ENCODE data around the gene PSAPL1.

Gene PSAPL1

DNA sequence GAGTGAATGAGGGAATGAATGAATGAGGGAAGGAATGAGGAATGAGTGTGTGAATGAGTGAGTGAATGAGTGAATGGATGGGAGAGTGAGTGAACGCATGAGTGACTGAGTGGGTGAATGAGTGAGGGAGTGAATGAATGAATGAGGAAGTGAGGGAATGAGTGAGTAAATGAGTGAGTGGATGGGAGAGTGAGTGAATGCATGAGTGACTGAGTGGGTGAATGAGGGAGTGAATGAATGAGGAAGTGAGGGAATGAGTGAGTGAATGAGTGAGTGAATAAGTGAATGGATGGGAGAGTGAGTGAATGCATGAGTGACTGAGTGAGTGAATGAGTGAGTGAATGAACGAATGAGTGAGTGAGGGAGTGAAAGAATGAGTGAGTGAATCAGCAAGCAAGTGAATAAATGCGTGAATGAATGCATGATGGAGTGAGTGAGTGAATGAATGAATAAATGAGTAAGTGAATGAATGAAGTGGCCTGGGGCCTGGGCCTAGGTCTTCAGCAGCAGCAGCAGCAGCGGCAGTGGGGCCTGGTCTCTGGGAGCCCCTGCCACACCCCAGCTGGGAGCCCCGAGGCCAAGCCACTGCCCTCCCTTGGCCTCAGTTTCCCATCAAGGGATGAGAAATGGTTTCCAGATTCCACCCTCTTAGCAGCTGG lies 16.2 kb upstream of the PSAPL1 start:
- no peak for DNase-seq (ENCODE audit: low spot score in 2 of 2)
- Mint-ChIP-seq H3K27me3 (peaks cover 2% of the 10 kb centered on the region), H3K9me3 (peaks cover 3% of the 10 kb centered on the region), H3K4me1 (no peaks in the 10 kb centered on the region), H3K27ac (no peak overlapping the region), H3K4me3 (no peak overlapping the region), H3K36me3 (no peaks in the 10 kb centered on the region)
- ATAC-seq (ENCODE audit: low read depth): no peak

DNA sequence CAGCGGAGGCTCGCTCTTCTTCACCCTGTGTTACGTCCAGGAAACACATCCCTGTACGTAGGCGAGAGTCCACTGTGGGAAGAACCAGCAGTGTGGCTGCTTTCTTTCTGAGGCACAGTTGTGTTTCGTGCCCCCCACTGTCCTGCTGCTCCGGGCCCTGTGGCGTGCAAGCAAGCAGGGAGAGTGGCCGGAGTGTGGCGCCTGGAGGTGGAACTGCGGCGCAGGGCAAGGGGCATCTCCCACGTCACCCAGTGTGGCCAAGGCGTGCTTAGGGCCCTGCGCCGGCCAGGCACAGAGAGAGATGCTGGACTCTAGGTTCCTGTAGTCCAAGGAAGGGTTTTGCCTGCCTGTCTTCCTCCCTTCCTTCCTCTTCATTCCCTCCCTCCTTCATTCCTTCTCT lies 13.3 kb upstream of the PSAPL1 start:
- H3K27ac Mint-ChIP-seq: no peak overlapping the region
- H3K9me3 Mint-ChIP-seq: peaks cover 6% of the 10 kb centered on the region
- ATAC-seq (ENCODE audit: low read depth): no peak
- DNase-seq (ENCODE audit: low spot score in 2 of 2): no peak
- no peaks in the 10 kb centered on the region for H3K36me3 Mint-ChIP-seq
- no peaks in the 10 kb centered on the region for H3K4me1 Mint-ChIP-seq
- H3K27me3 Mint-ChIP-seq: peaks cover 11% of the 10 kb centered on the region
- H3K4me3 Mint-ChIP-seq: no peak overlapping the region

DNA sequence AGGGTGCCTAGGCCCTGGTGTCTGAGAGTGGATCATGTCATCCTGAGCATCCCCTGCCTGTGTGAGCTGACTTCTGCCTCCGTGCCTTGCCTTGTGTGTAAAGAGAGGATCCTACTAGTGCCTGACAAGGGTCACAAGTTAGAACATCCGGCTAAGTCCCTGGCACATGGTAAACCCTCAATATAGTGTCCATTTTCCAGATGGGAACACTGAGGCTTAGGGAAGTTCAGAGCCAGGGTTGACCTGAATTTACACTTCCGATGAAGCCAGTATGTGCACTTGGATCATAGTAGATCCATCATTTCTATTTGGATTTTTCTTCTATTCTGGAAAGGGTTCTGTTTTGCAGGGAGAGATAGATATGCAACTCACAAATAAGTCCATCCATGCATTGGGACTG lies 12.5 kb upstream of the PSAPL1 start:
- Mint-ChIP-seq H3K27ac (no peak overlapping the region), H3K36me3 (no peaks in the 10 kb centered on the region), H3K27me3 (peaks cover 9% of the 10 kb centered on the region), H3K9me3 (peaks cover 3% of the 10 kb centered on the region), H3K4me1 (no peaks in the 10 kb centered on the region), H3K4me3 (no peak overlapping the region)
- DNase-seq (ENCODE audit: low spot score in 2 of 2) (no peak), ATAC-seq (ENCODE audit: low read depth) (no peak)

DNA sequence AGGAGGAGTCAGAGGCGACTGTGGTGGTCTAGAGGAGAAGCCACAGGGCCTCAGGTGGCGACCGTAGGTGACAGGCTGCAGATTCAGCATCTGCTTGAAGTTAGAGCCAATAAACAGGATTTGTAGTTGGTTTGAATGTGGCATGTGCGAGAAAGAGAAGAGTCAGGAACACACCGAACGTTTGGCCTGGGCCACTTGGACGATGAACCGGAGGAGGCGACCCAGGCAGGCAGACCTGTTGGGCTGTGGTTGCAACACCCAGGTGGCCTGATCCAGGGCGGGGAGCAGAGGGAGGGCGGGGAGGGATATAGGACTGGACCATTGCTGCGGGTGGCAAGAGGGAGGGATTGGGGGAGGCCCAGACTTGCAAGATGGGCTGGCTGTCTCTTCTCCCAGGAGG lies 10.0 kb upstream of the PSAPL1 start:
- no peak overlapping the region for H3K27ac Mint-ChIP-seq
- H3K36me3 Mint-ChIP-seq: no peaks in the 10 kb centered on the region
- peaks cover 12% of the 10 kb centered on the region for H3K27me3 Mint-ChIP-seq
- no peak overlapping the region for H3K4me3 Mint-ChIP-seq
- DNase-seq (ENCODE audit: low spot score in 2 of 2) (no peak), ATAC-seq (ENCODE audit: low read depth) (no peak)
- H3K9me3 Mint-ChIP-seq: peaks cover 3% of the 10 kb centered on the region
- no peaks in the 10 kb centered on the region for H3K4me1 Mint-ChIP-seq

DNA sequence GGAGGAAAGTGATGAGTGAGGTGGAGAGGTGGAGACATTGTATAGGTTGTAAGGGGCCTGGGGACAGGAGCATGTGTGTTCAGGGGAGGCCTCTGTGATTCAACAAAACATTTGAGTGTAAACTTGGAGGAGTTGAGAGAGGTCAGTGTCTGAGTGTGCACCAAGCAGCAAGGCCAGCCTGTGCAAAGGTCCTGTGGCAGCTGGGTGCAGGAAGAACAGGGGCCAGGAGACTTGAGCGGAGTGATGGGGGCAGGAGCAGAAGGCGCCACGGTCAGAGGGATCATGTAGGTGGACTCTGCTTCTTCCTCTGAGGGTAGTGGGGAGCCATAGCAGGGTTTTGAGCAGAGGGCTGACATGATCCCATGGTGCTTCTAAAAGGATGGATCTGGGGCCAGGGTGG lies 9.6 kb upstream of the PSAPL1 start:
- no peak overlapping the region for H3K4me3 Mint-ChIP-seq
- peaks cover 3% of the 10 kb centered on the region for H3K9me3 Mint-ChIP-seq
- DNase-seq (ENCODE audit: low spot score in 2 of 2): no peak
- H3K4me1 Mint-ChIP-seq: no peaks in the 10 kb centered on the region
- no peaks in the 10 kb centered on the region for H3K36me3 Mint-ChIP-seq
- H3K27ac Mint-ChIP-seq: no peak overlapping the region
- peaks cover 12% of the 10 kb centered on the region for H3K27me3 Mint-ChIP-seq
- ATAC-seq (ENCODE audit: low read depth): no peak

DNA sequence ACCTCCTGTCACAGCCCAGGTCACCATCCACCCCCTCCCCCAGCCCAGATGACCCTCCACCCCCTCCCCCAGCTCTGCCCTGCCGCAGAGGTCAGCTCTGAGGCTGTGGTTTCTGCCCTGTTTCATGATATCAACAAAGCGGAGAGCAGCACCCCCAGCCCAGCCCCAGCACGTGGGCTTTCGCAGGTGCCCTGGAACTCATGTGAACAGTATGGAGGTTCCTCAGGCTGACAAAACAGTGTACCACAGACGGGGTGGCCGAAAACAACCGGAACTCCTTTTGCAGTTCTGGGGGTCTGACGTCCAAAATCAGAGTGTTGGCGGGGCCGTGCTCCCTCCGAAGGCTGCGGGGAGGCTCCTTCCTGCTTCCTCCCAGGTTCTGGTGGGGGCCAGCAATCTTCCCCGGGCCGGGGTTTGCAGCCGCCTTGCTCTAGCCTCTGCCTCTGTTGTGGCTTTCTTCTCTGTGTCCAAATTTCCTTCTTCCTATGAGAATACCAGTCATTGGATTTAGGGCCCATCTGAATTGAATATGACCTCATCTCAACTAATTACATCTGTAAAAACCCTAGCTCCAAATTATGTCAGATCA lies 7.9 kb upstream of the PSAPL1 start:
- no peaks in the 10 kb centered on the region for H3K36me3 Mint-ChIP-seq
- no peak for ATAC-seq (ENCODE audit: low read depth)
- H3K27me3 Mint-ChIP-seq: peaks cover 13% of the 10 kb centered on the region
- H3K4me3 Mint-ChIP-seq: no peak overlapping the region
- DNase-seq (ENCODE audit: low spot score in 2 of 2): no peak
- no peaks in the 10 kb centered on the region for H3K4me1 Mint-ChIP-seq
- no peak overlapping the region for H3K27ac Mint-ChIP-seq
- peaks cover 5% of the 10 kb centered on the region for H3K9me3 Mint-ChIP-seq

DNA sequence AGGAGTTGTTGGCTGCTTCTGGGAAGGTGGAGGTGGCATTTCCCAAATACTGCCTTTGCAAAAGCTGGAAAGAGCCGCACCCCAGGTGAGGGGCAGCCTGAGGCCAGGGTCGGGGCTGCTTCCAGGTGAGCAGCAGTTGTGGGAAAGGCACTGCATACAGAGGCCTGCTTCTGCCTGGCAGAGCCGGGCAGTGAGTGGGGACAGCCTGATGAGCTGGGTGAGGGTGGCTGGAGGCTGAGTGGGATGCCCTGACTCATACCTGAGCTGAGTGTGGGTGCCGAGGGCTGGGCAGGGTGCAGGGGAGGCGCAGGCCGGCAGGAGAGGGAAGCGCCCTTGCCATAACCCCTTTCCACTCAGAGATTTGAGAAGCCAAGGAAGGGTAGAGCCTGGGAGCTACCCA lies 6.5 kb upstream of the PSAPL1 start:
- H3K27me3 Mint-ChIP-seq: peaks cover 13% of the 10 kb centered on the region
- no peak overlapping the region for H3K27ac Mint-ChIP-seq
- peaks cover 5% of the 10 kb centered on the region for H3K9me3 Mint-ChIP-seq
- H3K4me3 Mint-ChIP-seq: no peak overlapping the region
- ATAC-seq (ENCODE audit: low read depth) (no peak), DNase-seq (ENCODE audit: low spot score in 2 of 2) (no peak)
- H3K36me3 Mint-ChIP-seq: no peaks in the 10 kb centered on the region
- H3K4me1 Mint-ChIP-seq: no peaks in the 10 kb centered on the region

DNA sequence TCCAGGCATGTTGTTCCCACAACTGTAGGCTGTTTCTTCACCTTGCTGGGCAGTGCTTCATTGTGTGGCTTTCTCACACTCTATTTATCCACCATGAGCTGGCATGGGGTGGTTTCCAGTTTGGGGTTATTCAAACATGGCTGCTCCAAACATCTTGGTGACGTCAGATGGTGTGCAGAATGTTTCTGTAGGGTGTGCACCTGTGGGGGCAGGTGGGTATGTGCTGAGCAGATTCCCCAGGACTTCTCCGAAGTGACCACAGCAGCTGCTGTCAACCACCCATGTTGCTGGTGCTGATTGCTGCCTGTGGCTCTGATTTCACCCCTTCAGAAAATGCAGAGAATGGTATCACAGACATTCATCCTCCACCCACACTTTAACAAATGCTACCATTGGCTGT lies 5.0 kb upstream of the PSAPL1 start:
- Mint-ChIP-seq H3K9me3 (peaks cover 5% of the 10 kb centered on the region), H3K4me3 (no peak overlapping the region), H3K27me3 (peaks cover 11% of the 10 kb centered on the region), H3K36me3 (no peaks in the 10 kb centered on the region), H3K27ac (no peak overlapping the region), H3K4me1 (no peaks in the 10 kb centered on the region)
- no peak for ATAC-seq (ENCODE audit: low read depth)
- no peak for DNase-seq (ENCODE audit: low spot score in 2 of 2)

DNA sequence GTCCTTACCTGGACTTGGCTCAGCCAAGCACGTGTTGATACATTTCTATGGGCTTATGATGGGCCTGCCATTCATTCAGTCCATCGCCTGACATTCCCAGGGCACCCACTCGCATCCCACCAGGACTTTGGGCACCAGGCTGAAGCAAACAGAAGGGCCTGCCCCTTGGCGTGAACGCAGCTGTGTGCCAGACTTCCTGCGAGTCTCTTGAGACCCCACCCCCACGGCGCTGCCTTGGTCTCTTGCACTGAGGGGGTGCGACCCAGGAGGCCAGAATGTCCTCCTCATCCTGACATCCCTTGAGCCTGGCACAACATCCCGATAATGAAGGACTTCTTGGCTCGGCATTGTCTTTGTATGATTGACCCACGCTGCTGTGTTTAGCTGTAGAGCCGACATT lies 1.5 kb upstream of the PSAPL1 start:
- Mint-ChIP-seq H3K36me3 (no peaks in the 10 kb centered on the region), H3K4me3 (no peak overlapping the region), H3K27ac (no peak overlapping the region), H3K9me3 (peaks cover 2% of the 10 kb centered on the region), H3K4me1 (no peaks in the 10 kb centered on the region), H3K27me3 (peaks cover 4% of the 10 kb centered on the region)
- DNase-seq (ENCODE audit: low spot score in 2 of 2) (no peak), ATAC-seq (ENCODE audit: low read depth) (no peak)

DNA sequence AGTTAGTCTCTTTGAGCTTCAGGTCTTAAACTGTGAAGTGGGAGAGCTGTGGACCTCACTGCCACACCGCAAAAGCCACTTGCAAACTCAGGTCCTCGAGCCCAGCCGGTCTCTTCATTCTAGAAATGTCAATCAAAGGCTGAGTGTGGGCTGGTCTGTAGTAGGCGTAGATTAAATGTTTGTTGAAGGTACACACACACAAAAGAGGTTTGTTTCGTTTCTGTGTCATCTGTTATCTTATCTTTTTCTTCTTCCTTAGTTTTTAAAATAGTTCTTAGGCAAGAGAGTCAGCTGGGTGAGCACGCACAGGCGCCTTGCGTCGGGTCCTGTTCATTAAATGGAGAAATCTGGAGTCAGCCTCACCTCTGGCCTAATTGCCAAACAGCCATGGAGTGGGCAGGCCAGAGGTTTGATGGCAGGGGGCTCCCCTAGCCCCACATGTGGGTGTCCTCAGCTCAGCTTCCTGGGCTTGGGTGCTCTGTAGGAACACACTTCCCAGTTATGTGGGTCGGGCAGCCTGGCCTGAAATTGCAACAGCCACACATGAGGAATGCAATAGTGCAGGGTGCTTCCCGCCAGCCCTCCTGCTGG lies 836 bp upstream of the PSAPL1 start:
- H3K27ac Mint-ChIP-seq: no peak overlapping the region
- no peak for ATAC-seq (ENCODE audit: low read depth)
- peaks cover 1% of the 10 kb centered on the region for H3K27me3 Mint-ChIP-seq
- no peaks in the 10 kb centered on the region for H3K36me3 Mint-ChIP-seq
- H3K9me3 Mint-ChIP-seq: peaks cover 2% of the 10 kb centered on the region
- H3K4me1 Mint-ChIP-seq: no peaks in the 10 kb centered on the region
- no peak for DNase-seq (ENCODE audit: low spot score in 2 of 2)
- no peak overlapping the region for H3K4me3 Mint-ChIP-seq

DNA sequence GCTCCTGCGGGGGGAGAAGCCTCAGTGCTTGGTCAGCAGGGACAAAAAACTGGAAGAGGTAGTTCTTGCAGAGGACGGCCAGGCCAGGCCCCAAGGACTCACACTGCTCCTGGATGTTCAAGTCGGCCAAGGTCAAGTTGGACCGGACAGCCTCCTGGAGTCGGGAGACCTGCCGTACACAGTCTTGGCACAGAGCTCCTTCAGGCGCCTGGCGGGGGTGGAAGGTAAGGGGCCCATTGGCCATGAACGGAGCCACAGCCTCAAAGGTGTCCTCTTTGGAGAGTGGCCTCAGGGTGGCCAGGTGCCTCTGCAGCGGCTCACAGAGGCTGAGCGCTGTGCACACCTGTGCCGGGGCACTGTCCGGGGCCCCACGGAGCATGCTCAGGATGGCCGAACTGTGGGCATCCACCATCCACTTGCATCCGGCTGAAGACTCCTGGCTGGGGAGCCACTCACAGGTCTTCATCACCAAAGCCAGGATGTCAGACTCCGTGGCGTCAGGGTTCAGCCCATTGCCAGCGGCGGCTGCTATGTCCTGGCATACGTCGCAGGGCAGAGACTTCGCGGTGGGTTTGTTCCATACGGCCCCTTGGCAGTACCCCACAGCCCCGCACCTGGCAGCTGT lies 477 bp downstream of the PSAPL1 start:
- DNase-seq (ENCODE audit: low spot score in 2 of 2) (no peak), ATAC-seq (ENCODE audit: low read depth) (no peak)
- H3K4me1 Mint-ChIP-seq: no peaks in the 10 kb centered on the region
- H3K4me3 Mint-ChIP-seq: no peak overlapping the region
- H3K27me3 Mint-ChIP-seq: peaks cover 1% of the 10 kb centered on the region
- H3K36me3 Mint-ChIP-seq: no peaks in the 10 kb centered on the region
- peaks cover 2% of the 10 kb centered on the region for H3K9me3 Mint-ChIP-seq
- H3K27ac Mint-ChIP-seq: no peak overlapping the region

DNA sequence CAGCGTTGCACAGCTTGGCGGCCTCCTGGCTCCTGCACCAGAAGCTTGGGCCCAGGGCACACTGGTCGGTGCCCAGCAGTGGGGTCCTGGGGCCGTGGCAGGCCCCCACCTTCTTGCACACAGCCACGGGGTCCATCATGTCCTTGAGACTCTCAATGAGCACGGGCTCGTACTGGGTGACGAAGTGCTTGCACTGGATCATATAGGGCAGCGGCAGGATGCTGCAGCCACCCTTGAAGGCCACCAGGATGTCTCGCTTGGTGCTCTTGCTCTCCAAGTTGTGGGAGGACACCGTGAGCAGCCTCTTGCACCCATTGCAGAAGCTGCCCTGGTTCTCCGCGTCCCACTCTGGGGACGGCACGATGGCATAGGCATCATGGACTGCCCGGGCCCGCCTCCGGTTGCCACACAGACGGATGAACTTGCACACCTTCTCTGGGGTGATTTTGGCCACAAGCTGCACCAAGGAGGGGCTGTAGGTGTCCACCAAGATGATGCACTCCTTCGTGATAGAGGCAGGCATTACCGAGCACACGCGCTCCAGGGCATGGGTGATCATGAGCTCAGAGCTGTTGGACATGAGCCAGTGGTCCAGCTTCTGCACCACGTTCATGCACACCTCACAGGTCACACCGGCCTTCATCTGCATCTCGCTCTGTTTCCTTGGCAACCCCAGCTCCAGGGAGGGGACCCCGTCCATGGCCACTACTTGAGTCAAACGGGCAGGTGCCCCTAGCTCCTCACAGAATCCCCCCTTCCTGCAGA lies 1.2 kb downstream of the PSAPL1 start:
- ATAC-seq (ENCODE audit: low read depth) (no peak), DNase-seq (ENCODE audit: low spot score in 2 of 2) (no peak)
- Mint-ChIP-seq H3K4me1 (no peaks in the 10 kb centered on the region), H3K36me3 (no peaks in the 10 kb centered on the region), H3K4me3 (no peak overlapping the region), H3K9me3 (no peaks in the 10 kb centered on the region), H3K27ac (no peak overlapping the region), H3K27me3 (peaks cover 3% of the 10 kb centered on the region)

DNA sequence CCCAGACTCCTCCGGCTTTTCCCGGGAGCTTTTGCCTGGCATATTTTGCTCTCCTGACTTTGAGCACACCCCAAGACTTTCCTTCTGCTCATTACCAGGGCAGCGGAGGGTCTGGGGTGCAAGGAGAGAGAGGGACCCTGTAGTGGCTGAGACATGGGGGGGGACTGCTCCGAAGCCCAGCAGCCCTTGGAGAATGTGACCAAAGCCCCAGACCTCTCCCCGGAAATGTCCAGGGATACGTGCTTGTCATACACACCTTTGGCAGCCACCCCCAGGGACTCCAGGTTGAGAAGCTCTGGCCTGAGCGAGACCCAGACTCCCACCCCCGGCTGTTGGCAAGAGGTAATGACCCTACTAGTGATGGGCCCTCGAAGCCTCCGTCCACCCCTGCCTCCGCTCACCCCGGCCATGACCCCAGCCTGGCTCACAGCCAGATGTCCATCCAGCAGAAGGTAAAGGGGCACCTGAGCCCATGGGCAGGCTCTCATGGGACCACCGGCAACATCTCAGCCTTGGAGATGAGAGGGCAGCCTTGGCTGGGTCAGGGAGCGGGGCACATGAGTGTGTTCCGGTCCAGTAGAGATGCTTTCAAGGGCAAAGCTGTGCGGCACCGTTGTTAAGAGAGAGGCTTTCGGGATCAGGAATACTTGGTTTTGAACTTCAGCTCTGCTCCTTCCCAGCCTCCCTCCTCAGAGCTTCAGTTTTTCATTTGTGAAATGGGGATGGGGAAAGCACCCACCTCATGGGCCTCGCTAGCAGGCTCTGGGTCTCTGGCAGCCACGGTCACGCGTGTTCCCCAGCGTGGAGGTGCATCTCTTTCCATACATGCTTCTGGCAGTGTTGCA lies 2.0 kb downstream of the PSAPL1 start:
- no peaks in the 10 kb centered on the region for H3K4me1 Mint-ChIP-seq
- ATAC-seq (ENCODE audit: low read depth) (no peak), DNase-seq (ENCODE audit: low spot score in 2 of 2) (no peak)
- no peaks in the 10 kb centered on the region for H3K36me3 Mint-ChIP-seq
- peaks cover 4% of the 10 kb centered on the region for H3K27me3 Mint-ChIP-seq
- H3K4me3 Mint-ChIP-seq: no peak overlapping the region
- no peaks in the 10 kb centered on the region for H3K9me3 Mint-ChIP-seq
- no peak overlapping the region for H3K27ac Mint-ChIP-seq
